WERI-Rb-1 (cell line): ENCODE measurements around the gene LPAR4.

Source experiments
- DNase-seq: peaks from one replicate; pipeline ENCODE4 v3.0.0-alpha.2; 2020
- H3K27ac ChIP-seq: fragments of 250-450 bp; sonication (Bioruptor Pico); 2 replicates; pipeline ENCODE4 v1.5.1; 2020; ENCODE audit warnings: mild to moderate bottlenecking, moderate library complexity
- H3K27me3 ChIP-seq: fragments of 250-450 bp; sonication (Bioruptor Pico); 2 replicates; pipeline ENCODE4 v1.5.1; 2021; ENCODE audit warnings: mild to moderate bottlenecking, low read depth, moderate library complexity; ENCODE audit not compliant: insufficient read depth, severe bottlenecking
- H3K36me3 ChIP-seq: fragments of 250-450 bp; sonication (Bioruptor Pico); 2 replicates; pipeline ENCODE4 v1.5.1; 2020; ENCODE audit warnings: mild to moderate bottlenecking, moderate library complexity
- H3K4me3 ChIP-seq: 2 replicates; pipeline ENCODE4 v1.5.1; 2011; ENCODE audit warnings: low read depth, mild to moderate bottlenecking, control low read depth, low read length
- H3K9me3 ChIP-seq: fragments of 250-450 bp; sonication (Bioruptor Pico); 2 replicates; pipeline ENCODE4 v1.5.1; 2021; ENCODE audit warnings: mild to moderate bottlenecking, moderate library complexity; ENCODE audit not compliant: severe bottlenecking
- TF ChIP-seq, protein P1 (sequence below): IDR thresholded peaks from 2 replicates; pipeline ENCODE4 v1.5.1; 2011; ENCODE audit warnings: low read depth, mild to moderate bottlenecking, control low read depth, inconsistent platforms, low read length

Gene LPAR4

DNA sequence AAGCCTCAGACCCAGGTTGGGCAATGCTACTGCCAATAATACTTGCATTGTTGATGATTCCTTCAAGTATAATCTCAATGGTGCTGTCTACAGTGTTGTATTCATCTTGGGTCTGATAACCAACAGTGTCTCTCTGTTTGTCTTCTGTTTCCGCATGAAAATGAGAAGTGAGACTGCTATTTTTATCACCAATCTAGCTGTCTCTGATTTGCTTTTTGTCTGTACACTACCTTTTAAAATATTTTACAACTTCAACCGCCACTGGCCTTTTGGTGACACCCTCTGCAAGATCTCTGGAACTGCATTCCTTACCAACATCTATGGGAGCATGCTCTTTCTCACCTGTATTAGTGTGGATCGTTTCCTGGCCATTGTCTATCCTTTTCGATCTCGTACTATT, 7.4 kb downstream of the LPAR4 start:
- H3K4me3 ChIP-seq: no peak overlapping the region
- H3K27me3 ChIP-seq: peaks cover 37% of the 10 kb centered on the region
- H3K36me3 ChIP-seq: no peaks in the 10 kb centered on the region
- H3K9me3 ChIP-seq: no peaks in the 10 kb centered on the region
- TF ChIP-seq, protein P1, sequence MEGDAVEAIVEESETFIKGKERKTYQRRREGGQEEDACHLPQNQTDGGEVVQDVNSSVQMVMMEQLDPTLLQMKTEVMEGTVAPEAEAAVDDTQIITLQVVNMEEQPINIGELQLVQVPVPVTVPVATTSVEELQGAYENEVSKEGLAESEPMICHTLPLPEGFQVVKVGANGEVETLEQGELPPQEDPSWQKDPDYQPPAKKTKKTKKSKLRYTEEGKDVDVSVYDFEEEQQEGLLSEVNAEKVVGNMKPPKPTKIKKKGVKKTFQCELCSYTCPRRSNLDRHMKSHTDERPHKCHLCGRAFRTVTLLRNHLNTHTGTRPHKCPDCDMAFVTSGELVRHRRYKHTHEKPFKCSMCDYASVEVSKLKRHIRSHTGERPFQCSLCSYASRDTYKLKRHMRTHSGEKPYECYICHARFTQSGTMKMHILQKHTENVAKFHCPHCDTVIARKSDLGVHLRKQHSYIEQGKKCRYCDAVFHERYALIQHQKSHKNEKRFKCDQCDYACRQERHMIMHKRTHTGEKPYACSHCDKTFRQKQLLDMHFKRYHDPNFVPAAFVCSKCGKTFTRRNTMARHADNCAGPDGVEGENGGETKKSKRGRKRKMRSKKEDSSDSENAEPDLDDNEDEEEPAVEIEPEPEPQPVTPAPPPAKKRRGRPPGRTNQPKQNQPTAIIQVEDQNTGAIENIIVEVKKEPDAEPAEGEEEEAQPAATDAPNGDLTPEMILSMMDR: no peak
- no peak overlapping the region for H3K27ac ChIP-seq
- no peak for DNase-seq

DNA sequence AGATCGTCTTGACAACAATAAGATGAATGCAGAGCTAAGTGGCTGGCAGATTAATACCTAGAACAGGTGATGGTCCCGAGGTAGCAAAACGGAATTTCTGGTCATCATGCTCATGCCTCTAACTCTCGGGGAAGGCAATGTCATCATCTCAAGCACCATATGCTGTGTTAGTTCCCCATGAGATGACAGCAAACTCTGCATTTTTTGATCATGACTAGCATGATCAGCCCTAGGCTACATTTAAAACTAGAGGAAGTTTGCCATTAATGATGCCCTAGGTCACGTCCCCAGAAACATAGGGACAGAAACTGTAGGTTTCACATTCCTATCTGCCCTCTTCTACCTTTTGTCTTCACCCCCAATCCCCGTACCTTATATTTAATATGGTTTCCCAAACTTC, 11.6 kb downstream of the LPAR4 start:
- TF ChIP-seq, protein P1: no peak
- no peak overlapping the region for H3K27ac ChIP-seq
- DNase-seq: no peak

DNA sequence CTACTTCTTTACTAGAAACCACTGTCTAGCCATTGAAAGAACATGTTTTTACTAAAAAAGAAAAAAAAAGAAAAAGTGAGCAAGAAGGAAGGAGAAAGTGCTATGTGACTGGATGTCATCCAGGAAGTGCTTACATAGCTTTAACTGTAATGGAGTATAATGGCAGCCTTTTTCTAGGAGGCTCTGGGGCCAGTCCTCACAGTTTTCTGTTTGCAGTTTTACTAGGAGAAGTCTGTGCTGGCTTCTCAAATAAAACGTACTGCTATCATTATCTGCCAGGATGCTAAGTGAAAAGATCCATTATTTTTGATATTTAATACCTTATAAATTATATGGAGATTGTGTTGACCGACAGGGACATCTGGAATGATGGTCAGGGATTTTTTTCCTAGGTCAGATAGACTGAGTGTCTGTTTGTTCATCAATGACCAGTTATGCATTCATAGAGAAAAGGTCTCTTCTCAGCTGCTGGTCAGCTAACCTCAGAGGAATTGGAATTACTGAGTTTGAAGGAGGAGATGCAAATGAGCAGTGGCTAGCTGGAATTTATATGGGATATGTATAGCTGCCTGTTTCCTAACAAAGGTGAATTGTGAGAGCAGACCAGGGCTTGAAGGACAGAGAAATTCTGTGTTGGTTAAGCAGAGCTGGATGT, 21.7 kb downstream of the LPAR4 start:
- DNase-seq: no peak
- H3K9me3 ChIP-seq: no peaks in the 10 kb centered on the region
- no peaks in the 10 kb centered on the region for H3K36me3 ChIP-seq
- no peak overlapping the region for H3K27ac ChIP-seq
- TF ChIP-seq, protein P1: no peak
- H3K27me3 ChIP-seq: peaks cover 14% of the 10 kb centered on the region
- H3K4me3 ChIP-seq: no peak overlapping the region

More for the DNA sequence above, 11.6 kb downstream of the LPAR4 start:
- no peaks in the 10 kb centered on the region for H3K9me3 ChIP-seq
- no peak overlapping the region for H3K4me3 ChIP-seq
- H3K27me3 ChIP-seq: peaks cover 30% of the 10 kb centered on the region
- H3K36me3 ChIP-seq: no peaks in the 10 kb centered on the region

DNA sequence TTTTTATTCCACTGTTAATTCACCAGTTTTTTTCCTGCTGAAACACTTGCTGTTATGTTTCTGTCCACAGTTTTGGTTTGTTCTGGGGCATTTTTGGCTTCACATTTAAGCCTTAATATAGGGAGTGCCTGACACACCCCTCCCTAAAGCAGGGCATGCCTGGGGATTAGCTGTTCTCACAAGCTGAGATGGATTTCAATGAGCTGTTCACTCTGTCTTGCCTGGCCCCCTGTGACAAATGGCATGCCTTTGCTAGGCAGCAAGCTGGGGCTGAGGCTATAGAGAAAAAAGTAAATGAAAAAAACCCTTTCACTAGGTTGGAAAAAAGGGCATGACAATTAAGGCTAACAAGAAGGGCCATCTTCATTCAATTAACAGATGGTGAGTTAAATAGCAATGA, 22.4 kb downstream of the LPAR4 start:
- no peak for DNase-seq
- Histone ChIP-seq H3K4me3 (no peak overlapping the region), H3K36me3 (no peaks in the 10 kb centered on the region), H3K9me3 (no peaks in the 10 kb centered on the region), H3K27me3 (peaks cover 16% of the 10 kb centered on the region), H3K27ac (no peak overlapping the region)
- TF ChIP-seq, protein P1: no peak

DNA sequence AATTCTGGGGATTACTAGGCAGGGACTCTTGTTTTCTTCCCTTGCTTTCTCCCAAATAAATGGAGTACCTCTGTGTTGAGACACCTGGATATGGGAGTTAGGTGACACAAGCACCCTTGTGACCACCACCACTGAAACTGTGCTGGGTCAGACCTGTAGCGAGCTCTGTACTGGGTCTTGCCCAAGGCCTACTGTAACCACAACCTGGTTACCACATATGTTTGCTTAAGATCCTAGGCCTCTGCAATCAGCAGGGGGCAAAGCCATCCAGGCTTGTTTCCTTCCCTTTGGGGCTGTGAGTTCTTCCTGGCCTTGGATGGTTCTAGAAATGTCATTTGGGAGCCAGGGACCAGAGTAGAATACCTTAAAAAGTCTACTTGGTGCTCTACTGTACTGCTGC, 49.4 kb downstream of the LPAR4 start:
- Histone ChIP-seq H3K4me3 (no peak overlapping the region), H3K27me3 (peaks cover 2% of the 10 kb centered on the region), H3K36me3 (no peaks in the 10 kb centered on the region), H3K27ac (no peak overlapping the region), H3K9me3 (no peaks in the 10 kb centered on the region)
- TF ChIP-seq, protein P1: no peak
- no peak for DNase-seq

DNA sequence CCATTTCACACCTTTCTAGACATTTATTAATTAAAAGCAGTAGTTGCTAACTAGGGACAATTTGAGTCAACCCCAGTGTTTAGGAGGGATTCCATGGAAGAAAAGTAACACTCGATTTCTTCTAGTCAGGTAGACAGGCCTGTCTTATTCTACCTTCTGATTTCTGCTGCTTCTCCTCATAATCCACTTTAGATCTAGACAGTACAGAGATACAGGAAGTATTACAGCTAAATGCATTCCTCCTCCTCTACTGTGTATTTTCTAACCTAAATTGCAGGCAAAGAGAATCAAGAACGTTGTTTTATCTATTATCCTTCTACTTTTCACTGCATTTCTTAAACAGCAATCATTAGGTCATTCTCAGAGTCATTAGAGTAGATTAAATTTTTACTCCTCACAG, 52.6 kb downstream of the LPAR4 start:
- no peak overlapping the region for H3K27ac ChIP-seq
- TF ChIP-seq, protein P1: no peak
- H3K27me3 ChIP-seq: no peaks in the 10 kb centered on the region
- no peak for DNase-seq
- no peaks in the 10 kb centered on the region for H3K36me3 ChIP-seq
- no peaks in the 10 kb centered on the region for H3K9me3 ChIP-seq
- no peak overlapping the region for H3K4me3 ChIP-seq
